Measurements from ENCODE around the gene IL2RG. TPM values are rescaled to one million over a fixed set of nuclear protein-coding genes. Genes with fewer than 3 reads are reported as not detected.

The IL2RG gene
- total RNA-seq, 3 donors from 2014 or later, result 5.1 to 10.8 (median 8.0) TPM

DNA sequence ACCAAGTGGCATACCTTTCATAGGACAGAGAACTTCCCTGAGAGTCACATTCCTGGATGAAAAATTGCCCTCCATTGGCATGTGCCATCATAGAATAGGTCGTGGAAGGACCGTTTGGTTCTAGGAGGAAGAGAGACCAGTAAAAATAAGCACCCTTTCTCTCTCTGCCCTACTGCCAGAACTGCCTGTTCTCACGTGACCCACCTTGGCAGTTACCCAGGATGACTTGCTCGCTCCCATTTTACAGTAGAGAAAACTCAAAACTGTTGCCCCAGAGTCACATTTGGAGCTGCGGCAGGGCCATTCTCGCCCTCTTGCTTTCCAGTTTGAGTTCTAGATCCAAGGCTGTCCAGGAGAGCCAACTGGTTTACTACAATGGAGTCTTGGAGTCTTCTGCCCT lies 32.1 kb upstream of the IL2RG start:
- no peaks in the 10 kb centered on the region for H3K36me3 ChIP-seq
- intact Hi-C loops (cut with DNase I; ENCODE audit: low total_unique reads), result no loop called here
- H3K27ac ChIP-seq, result no peak overlapping the region
- H3K4me1 ChIP-seq, result peaks cover 0 to 3% of the 10 kb centered on the region in 2 donors
- H3K27me3 ChIP-seq, result peaks cover 0 to 61% of the 10 kb centered on the region in 2 donors
- TF ChIP-seq POLR2AphosphoS5 (IDR thresholded peaks at IDR 0.05) (no peak), POLR2A (IDR thresholded peaks at IDR 0.05) (no peak)
- TF ChIP-seq, protein P1, sequence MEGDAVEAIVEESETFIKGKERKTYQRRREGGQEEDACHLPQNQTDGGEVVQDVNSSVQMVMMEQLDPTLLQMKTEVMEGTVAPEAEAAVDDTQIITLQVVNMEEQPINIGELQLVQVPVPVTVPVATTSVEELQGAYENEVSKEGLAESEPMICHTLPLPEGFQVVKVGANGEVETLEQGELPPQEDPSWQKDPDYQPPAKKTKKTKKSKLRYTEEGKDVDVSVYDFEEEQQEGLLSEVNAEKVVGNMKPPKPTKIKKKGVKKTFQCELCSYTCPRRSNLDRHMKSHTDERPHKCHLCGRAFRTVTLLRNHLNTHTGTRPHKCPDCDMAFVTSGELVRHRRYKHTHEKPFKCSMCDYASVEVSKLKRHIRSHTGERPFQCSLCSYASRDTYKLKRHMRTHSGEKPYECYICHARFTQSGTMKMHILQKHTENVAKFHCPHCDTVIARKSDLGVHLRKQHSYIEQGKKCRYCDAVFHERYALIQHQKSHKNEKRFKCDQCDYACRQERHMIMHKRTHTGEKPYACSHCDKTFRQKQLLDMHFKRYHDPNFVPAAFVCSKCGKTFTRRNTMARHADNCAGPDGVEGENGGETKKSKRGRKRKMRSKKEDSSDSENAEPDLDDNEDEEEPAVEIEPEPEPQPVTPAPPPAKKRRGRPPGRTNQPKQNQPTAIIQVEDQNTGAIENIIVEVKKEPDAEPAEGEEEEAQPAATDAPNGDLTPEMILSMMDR (IDR thresholded peaks at IDR 0.05), result no peak
- no peak for DNase-seq (ENCODE audit: low spot score in 2 of 2)
- H3K4me3 ChIP-seq, result no peak overlapping the region
- H3K9me3 ChIP-seq, result no peaks in the 10 kb centered on the region

DNA sequence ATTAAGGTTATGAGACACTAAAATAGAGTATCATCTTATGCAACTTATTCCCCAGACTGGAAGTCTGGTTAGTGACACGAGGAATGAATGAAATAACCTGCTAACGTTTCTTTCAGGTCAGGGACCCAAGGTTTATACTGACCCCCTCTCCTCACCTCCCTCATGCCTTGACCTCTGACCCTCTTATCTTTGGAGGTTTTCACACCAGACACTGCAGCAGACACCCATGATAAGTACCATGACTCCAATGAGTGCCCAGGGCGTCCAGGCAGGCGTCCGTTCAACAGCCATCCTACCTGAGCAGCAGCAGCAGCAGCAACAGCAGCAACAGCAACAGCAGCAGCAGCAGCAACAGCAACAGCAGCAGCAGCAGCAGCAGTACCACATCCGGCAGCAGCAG lies 29.1 kb upstream of the IL2RG start:
- intact Hi-C loops (cut with DNase I; ENCODE audit: low total_unique reads), result no loop called here
- no peak overlapping the region for H3K4me3 ChIP-seq
- no peak for DNase-seq (ENCODE audit: low spot score in 2 of 2)
- no peak overlapping the region for H3K27ac ChIP-seq
- peaks cover 0 to 60% of the 10 kb centered on the region in 2 donors for H3K27me3 ChIP-seq
- no peak for TF ChIP-seq POLR2AphosphoS5 (IDR thresholded peaks at IDR 0.05)
- no peak for TF ChIP-seq POLR2A (IDR thresholded peaks at IDR 0.05)
- TF ChIP-seq, protein P1 (IDR thresholded peaks at IDR 0.05), result no peak
- H3K9me3 ChIP-seq, result no peaks in the 10 kb centered on the region
- peaks cover 0 to 3% of the 10 kb centered on the region in 2 donors for H3K4me1 ChIP-seq
- H3K36me3 ChIP-seq, result no peaks in the 10 kb centered on the region

DNA sequence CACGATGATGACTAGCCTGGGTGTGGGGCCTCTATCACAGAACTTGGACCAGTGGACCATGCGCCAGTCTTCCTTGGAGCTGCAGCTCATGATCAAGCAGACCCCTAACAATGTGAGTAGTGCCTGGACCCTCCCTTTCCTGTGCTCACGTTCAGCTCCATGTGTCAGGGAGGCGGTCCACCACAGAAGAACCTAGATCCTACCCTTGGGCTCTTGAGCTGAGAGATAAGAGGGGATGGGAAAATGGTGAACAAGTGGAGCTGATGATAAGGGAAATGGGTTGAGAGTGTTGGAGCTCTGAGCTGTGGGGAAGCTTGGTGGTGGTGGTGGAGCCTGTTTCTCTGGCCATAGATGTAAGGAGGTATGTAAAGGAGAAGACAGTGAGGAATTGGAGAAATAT lies 20.1 kb upstream of the IL2RG start:
- no peaks in the 10 kb centered on the region for H3K36me3 ChIP-seq

DNA sequence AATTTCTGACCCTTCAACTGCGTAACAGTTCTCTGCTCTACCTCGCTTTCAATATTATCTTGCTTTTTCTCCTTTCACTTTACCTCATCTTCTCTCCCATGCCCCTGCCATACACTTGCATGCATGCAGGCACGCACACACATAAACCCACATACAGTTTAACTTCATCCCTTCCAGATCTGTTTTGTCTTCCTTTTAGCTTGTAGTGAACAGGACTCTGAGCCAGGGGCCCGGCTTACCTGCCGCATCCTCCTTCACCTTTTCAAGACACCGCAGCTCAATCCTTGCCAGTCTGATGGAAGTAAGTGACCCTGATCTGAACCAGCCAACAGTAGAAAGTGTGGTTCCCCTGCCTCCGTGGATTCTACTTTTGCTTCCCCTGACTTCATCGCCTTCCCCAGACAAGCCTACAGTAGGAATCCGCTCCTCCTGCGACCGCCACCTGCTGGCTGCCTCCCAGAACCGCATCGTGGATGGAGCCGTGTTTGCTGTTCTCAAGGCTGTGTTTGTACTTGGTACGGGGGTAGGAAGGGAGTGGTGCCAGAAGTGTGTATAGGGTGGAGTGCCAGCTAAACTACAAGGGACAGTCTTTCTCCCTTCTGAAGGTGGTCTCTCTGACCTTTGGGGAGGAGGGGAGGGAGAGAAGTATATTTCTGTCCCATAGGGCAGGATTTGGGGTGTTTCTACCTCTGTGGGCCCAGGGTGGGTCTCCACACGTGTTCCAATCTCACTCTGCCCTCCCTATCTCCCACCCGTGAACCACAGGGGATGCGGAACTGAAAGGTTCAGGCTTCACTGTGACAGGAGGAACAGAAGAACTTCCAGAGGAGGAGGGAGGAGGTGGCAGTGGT lies 17.8 kb upstream of the IL2RG start:
- DNase-seq (ENCODE audit: low spot score in 2 of 2), result peak; percentile 52 to 62
- H3K9me3 ChIP-seq, result no peaks in the 10 kb centered on the region
- H3K27ac ChIP-seq, result peak overlapping the region; percentile 5 to 35
- H3K4me3 ChIP-seq, result no peak overlapping the region
- H3K36me3 ChIP-seq, result no peaks in the 10 kb centered on the region
- H3K4me1 ChIP-seq, result no peaks in the 10 kb centered on the region
- peaks cover 0 to 27% of the 10 kb centered on the region in 2 donors for H3K27me3 ChIP-seq
- TF ChIP-seq, protein P1 (IDR thresholded peaks at IDR 0.05), result peak; percentile 41 to 59 (median 47)
- TF ChIP-seq POLR2A (IDR thresholded peaks at IDR 0.05), result no peak
- intact Hi-C loops (cut with DNase I; ENCODE audit: low total_unique reads), result no loop called here

More for the DNA sequence above, 20.1 kb upstream of the IL2RG start:
- intact Hi-C loops (cut with DNase I; ENCODE audit: low total_unique reads), result no loop called here
- no peak for TF ChIP-seq POLR2AphosphoS5 (IDR thresholded peaks at IDR 0.05)
- no peak for TF ChIP-seq POLR2A (IDR thresholded peaks at IDR 0.05)
- TF ChIP-seq, protein P1 (IDR thresholded peaks at IDR 0.05), result no peak
- H3K4me1 ChIP-seq, result no peaks in the 10 kb centered on the region
- no peak overlapping the region for H3K4me3 ChIP-seq
- peaks cover 0 to 29% of the 10 kb centered on the region in 2 donors for H3K27me3 ChIP-seq
- no peak overlapping the region for H3K27ac ChIP-seq
- H3K9me3 ChIP-seq, result no peaks in the 10 kb centered on the region
- DNase-seq (ENCODE audit: low spot score in 2 of 2), result no peak

DNA sequence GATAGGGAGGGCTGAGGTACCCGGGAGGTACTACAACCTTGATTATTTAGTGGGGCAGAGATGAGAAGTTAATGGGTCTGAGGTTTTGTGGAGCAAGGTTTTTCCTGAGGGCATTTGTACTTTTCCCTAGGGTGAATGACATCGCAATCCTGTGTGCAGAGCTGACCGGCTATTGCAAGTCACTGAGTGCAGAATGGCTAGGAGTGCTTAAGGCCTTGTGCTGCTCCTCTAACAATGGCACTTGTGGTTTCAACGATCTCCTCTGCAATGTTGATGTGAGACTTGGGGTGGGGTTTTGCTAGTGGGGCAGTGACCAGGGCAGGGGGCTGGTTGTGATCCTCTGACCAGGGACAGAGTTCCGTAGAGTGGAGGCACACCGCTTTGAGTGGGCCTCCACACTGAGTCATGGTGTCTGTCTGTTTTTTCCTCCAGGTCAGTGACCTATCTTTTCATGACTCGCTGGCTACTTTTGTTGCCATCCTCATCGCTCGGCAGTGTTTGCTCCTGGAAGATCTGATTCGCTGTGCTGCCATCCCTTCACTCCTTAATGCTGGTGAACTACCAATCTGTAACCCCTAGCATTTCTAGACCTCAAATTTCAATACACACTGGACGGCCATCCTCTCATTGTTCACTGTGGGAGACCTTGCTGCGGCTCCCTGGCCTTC lies 16.9 kb upstream of the IL2RG start:
- H3K4me1 ChIP-seq, result no peaks in the 10 kb centered on the region
- intact Hi-C loops (cut with DNase I; ENCODE audit: low total_unique reads), result no loop called here
- peaks cover 0 to 32% of the 10 kb centered on the region in 2 donors for H3K27me3 ChIP-seq
- H3K36me3 ChIP-seq, result no peaks in the 10 kb centered on the region
- DNase-seq (ENCODE audit: low spot score in 2 of 2), result no peak
- H3K27ac ChIP-seq, result no peak overlapping the region
- H3K9me3 ChIP-seq, result no peaks in the 10 kb centered on the region
- TF ChIP-seq POLR2AphosphoS5 (IDR thresholded peaks at IDR 0.05), result no peak
- TF ChIP-seq, protein P1 (IDR thresholded peaks at IDR 0.05), result no peak
- no peak for TF ChIP-seq POLR2A (IDR thresholded peaks at IDR 0.05)
- no peak overlapping the region for H3K4me3 ChIP-seq
